Brain microvascular endothelial cell (primary cell): ENCODE results near the gene SLC9C1.

Source experiments
- DNase-seq: peaks from one replicate; pipeline ENCODE4 v3.0.0-alpha.2; 2020
- H3K27ac ChIP-seq: fragments of 250-450 bp; sonication (Bioruptor Pico); 2 replicates; pipeline ENCODE4 v1.5.1; 2020; ENCODE audit warnings: mild to moderate bottlenecking, moderate library complexity
- H3K27me3 ChIP-seq: fragments of 250-450 bp; sonication (Bioruptor Pico); replicated peaks from 2 replicates; pipeline ENCODE4 v1.5.1; 2020; ENCODE audit warnings: mild to moderate bottlenecking
- H3K36me3 ChIP-seq: fragments of 250-450 bp; sonication (Bioruptor Pico); replicated peaks from 2 replicates; pipeline ENCODE4 v1.5.1; 2020; ENCODE audit warnings: mild to moderate bottlenecking
- H3K4me3 ChIP-seq: 2 replicates; pipeline ENCODE4 v1.5.1; 2011; ENCODE audit warnings: low read depth, mild to moderate bottlenecking, control low read depth, low read length, moderate library complexity
- in situ Hi-C: cut with HindIII; loops from 2 replicates; pipeline ENCODE4 v1.10.0; 2017; ENCODE audit warnings: low sequenced_read_pairs, low pct_ligation_motif_present
- TF ChIP-seq, protein P1 (sequence below): IDR thresholded peaks from 2 replicates; pipeline ENCODE4 v1.5.1; 2011; ENCODE audit warnings: low read depth, mild to moderate bottlenecking, moderate library complexity, low read length, control low read depth, inconsistent platforms; ENCODE audit errors: missing control alignments

Gene SLC9C1

DNA sequence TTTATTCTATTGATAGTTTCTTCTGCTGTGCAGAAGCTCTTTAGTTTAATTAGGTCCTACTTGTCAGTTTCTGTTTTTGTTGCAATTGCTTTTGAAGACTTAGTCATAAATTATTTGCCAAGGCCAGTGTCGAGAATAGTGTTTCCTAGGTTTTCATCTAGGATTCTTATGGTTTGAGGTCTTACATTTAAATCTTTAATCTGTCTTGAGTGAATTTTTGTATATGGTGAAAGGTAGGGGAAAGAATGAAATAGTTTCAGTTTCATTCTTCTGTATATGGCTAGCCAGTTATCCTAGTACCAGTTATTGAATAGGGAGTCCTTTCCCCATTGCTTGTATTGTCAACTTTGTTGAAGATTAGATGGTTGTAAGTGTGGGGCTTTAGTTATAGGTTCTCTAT is 150.3 kb downstream of the SLC9C1 start:
- no peak overlapping the region for H3K27ac ChIP-seq
- H3K27me3 ChIP-seq, result no peaks in the 10 kb centered on the region
- no peaks in the 10 kb centered on the region for H3K36me3 ChIP-seq
- H3K4me3 ChIP-seq, result no peak overlapping the region
- in situ Hi-C loops, result no loop called here
- DNase-seq, result no peak
- TF ChIP-seq, protein P1, sequence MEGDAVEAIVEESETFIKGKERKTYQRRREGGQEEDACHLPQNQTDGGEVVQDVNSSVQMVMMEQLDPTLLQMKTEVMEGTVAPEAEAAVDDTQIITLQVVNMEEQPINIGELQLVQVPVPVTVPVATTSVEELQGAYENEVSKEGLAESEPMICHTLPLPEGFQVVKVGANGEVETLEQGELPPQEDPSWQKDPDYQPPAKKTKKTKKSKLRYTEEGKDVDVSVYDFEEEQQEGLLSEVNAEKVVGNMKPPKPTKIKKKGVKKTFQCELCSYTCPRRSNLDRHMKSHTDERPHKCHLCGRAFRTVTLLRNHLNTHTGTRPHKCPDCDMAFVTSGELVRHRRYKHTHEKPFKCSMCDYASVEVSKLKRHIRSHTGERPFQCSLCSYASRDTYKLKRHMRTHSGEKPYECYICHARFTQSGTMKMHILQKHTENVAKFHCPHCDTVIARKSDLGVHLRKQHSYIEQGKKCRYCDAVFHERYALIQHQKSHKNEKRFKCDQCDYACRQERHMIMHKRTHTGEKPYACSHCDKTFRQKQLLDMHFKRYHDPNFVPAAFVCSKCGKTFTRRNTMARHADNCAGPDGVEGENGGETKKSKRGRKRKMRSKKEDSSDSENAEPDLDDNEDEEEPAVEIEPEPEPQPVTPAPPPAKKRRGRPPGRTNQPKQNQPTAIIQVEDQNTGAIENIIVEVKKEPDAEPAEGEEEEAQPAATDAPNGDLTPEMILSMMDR, result no peak

DNA sequence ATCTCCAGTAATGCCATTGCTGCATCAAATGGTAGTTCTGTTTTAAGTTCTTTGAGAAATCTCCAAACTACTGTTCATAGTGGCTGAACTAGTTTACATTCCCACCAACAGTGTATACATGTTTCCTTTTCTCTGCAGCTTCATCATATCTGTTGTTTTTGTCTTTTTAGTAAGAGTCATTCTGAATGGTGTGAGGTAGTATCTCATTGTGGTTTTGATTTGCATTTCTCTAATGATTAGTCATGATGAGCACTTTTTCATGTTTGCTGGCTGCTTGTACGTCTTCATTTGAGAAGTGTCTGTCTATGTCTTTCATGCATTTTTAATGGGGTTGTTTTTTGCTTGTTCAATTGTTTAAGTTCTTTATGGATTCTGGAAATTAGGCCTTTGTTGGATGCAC is 150.8 kb downstream of the SLC9C1 start:
- Histone ChIP-seq H3K27me3 (no peaks in the 10 kb centered on the region), H3K36me3 (no peaks in the 10 kb centered on the region), H3K4me3 (no peak overlapping the region), H3K27ac (no peak overlapping the region)
- DNase-seq, result no peak
- in situ Hi-C loops, result no loop called here
- TF ChIP-seq, protein P1, result no peak

DNA sequence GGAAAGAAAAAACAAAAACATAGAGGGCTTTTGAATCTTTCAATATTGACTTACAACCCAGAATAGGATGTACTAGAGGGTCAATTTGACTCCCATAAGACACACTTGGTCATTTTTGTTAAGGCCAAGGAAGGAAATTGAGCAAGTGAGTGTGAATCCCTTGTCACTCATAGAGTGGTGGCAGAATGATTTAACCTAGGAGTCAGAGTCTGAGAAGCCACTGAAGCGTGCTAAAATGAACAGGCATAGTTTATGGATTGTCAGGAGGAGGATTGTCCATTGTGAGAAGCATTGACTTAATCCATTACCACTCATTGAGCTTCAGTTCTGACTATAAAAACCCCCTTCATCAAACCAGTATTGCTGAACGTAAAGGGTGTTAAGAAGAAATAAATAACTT is 152.7 kb downstream of the SLC9C1 start:
- in situ Hi-C loops, result no loop called here
- H3K36me3 ChIP-seq, result no peaks in the 10 kb centered on the region
- TF ChIP-seq, protein P1, result no peak

DNA sequence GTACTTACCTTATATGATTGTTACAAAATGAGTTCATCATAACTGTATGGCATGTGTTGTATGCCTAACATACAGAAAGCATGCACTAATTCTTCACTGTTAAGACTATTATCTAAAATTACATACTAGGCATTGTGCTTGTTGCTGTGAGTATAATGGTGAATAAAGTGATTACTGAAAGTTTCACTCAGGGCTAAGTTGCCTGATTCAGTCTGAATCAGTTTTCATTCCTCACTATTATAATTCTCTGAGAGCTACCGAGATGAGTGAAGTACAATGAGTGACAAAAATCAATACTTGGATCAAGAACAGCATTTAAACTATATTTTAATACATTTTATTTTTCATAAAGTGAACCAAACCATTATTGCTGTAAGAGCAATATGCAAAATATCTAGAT is 153.4 kb downstream of the SLC9C1 start:
- H3K36me3 ChIP-seq, result no peaks in the 10 kb centered on the region
- H3K4me3 ChIP-seq, result no peak overlapping the region
- no peaks in the 10 kb centered on the region for H3K27me3 ChIP-seq
- DNase-seq, result no peak
- no peak overlapping the region for H3K27ac ChIP-seq
- TF ChIP-seq, protein P1, result no peak
- in situ Hi-C loops, result no loop called here

More for the DNA sequence above, 152.7 kb downstream of the SLC9C1 start:
- Histone ChIP-seq H3K27me3 (no peaks in the 10 kb centered on the region), H3K4me3 (no peak overlapping the region), H3K27ac (no peak overlapping the region)
- no peak for DNase-seq

DNA sequence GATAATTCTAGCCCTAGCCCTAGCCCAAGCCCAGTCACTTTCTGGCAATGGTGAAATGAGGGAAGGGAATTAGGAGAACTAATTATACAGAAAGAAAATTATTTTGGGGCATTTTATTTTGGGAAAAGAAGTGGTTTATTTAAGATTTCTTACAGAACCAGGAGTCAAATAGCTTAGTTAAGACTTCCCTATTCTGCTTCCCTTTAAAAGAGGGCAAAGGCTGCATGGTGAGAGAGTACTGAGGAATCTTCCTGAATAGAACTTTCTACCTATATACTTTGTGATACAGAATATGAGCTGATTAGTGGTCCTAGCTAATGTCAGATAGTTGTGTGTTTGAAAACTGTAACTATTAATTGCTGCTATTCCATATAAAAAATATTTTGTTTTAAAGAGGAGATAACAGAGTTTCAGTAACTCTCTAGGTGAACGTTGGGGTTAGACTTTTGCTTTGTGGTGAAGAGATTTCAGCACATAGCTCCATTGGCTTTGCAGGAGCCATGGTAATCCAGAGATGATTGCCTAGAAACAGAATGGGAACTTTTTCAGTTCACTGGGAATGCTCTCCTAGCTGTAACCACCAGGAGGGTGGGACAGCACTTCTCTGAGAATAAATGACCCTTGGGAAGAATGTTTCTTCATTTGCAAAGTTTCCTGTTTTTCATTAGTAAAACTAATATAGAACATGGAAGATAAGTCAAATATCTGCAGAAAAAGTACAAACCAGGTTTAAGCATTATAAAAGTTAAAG is 155.6 kb downstream of the SLC9C1 start:
- H3K4me3 ChIP-seq, result no peak overlapping the region
- no peak overlapping the region for H3K27ac ChIP-seq
- H3K36me3 ChIP-seq, result no peaks in the 10 kb centered on the region
- in situ Hi-C loops, result no loop called here
- no peaks in the 10 kb centered on the region for H3K27me3 ChIP-seq
- DNase-seq, result no peak
- TF ChIP-seq, protein P1, result no peak

DNA sequence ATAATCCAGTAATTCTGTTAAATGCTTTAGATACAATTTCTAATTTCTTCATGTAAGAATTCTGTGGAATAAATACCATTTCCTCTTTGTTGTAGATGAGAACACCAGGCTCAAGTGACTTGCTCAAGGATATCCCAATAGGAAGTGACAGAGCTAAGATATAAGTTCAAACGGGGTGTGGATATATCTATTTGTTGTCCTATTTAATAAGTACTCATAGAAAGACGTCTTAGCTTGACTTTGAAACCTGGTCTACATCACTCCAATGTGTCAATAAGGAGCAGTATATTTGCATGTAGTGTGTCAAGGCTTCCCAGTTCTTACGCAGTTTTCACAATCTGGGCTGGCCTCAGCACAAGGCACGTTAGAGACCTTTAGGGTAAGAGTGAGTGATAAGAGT is 156.2 kb downstream of the SLC9C1 start:
- Histone ChIP-seq H3K27me3 (no peaks in the 10 kb centered on the region), H3K27ac (no peak overlapping the region), H3K4me3 (no peak overlapping the region), H3K36me3 (no peaks in the 10 kb centered on the region)
- TF ChIP-seq, protein P1, result no peak
- no peak for DNase-seq
- in situ Hi-C loops, result no loop called here
